Keratinocyte (primary cell): ENCODE measurements around the gene PPM1H.

Source experiments
- CTCF ChIP-seq, 3 experiments: IDR thresholded peaks in 1 of 3; conservative IDR thresholded peaks in 1 of 3; optimal IDR thresholded peaks in 1 of 3; 2 replicates in 2 of 3; 3 replicates in 1 of 3; pipeline versions ENCODE3 to v1.5.1; 2011; ENCODE audit warnings: low read length in 3 of 3, mild to moderate bottlenecking in 3 of 3, moderate library complexity in 2 of 3, control low read depth in 1 of 3, inconsistent platforms in 1 of 3; ENCODE audit not compliant: insufficient read depth in 2 of 3; ENCODE audit errors: extremely low read depth in 1 of 3
- EZH2 ChIP-seq: IDR thresholded peaks from one replicate; pipeline ENCODE4 v1.6.1; 2012; ENCODE audit warnings: inconsistent platforms, mild to moderate bottlenecking, low read length, moderate library complexity

DNA sequence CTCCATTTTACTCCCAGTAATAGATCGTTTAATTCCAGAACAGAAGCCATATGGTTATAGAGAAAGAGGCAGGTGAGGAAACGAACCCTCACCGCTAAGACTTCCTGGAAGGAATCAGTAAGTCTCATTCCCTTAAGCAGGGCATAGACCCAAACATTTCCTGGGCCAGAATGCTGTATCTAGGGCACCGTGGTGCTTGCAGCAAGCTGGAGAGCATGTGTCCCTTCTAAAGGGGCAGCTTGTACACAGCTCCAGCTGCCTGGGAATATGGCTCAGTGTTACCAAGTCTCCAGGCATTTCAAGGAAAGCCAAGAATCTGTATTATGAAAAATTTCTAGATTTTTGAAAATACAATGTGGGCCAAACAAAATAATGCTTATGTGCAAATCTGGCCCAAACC, 73.4 kb downstream of the PPM1H start:
- TF ChIP-seq CTCF (optimal IDR thresholded peaks at IDR 0.05 in 1 of 3, IDR thresholded peaks at IDR 0.05 in 1 of 3, conservative IDR thresholded peaks at IDR 0.05 in 1 of 3; ENCODE audit: extremely low read depth in 1 of 3, insufficient read depth in 2 of 3, low read length in 3 of 3) (no peak), EZH2 (no peak)
